WTC11 (cell line): Measurements from ENCODE around the gene SLC23A1.

ENCODE experiments used
- ATF2 ChIP-seq: sonication (generic); formaldehyde crosslinking; IDR thresholded peaks from 2 replicates; pipeline ENCODE4 v1.8.1; 2022; ENCODE audit warnings: low read depth, missing genetic modification reagents, borderline replicate concordance
- CREB1 ChIP-seq: sonication (generic); formaldehyde crosslinking; IDR thresholded peaks from 2 replicates; pipeline ENCODE4 v1.8.0; 2023; ENCODE audit warnings: mild to moderate bottlenecking, missing genetic modification reagents
- CTCF ChIP-seq: fragments of 200-600 bp; IDR thresholded peaks from 2 replicates; pipeline ENCODE4 v1.8.0; 2022; ENCODE audit warnings: antibody characterized with exemption
- E2F4 ChIP-seq: sonication (generic); formaldehyde crosslinking; IDR thresholded peaks from 2 replicates; pipeline ENCODE4 v1.8.1; 2022; ENCODE audit warnings: low read depth, mild to moderate bottlenecking, moderate library complexity, missing genetic modification reagents, borderline replicate concordance
- ETV6 ChIP-seq: sonication (generic); formaldehyde crosslinking; IDR thresholded peaks from 2 replicates; pipeline ENCODE4 v1.8.1; 2022; ENCODE audit warnings: mild to moderate bottlenecking, missing genetic modification reagents
- IRF2 ChIP-seq: sonication (generic); formaldehyde crosslinking; IDR thresholded peaks from 2 replicates; pipeline ENCODE4 v1.8.0; 2022; ENCODE audit warnings: low read depth, missing genetic modification reagents, borderline replicate concordance
- JUN ChIP-seq: sonication (generic); formaldehyde crosslinking; IDR thresholded peaks from 2 replicates; pipeline ENCODE4 v1.8.0; 2023; ENCODE audit warnings: mild to moderate bottlenecking, missing genetic modification reagents
- MAX ChIP-seq: sonication (generic); formaldehyde crosslinking; IDR thresholded peaks from 2 replicates; pipeline ENCODE4 v1.8.0; 2022; ENCODE audit warnings: mild to moderate bottlenecking, missing genetic modification reagents
- MLX ChIP-seq: sonication (generic); formaldehyde crosslinking; IDR thresholded peaks from 2 replicates; pipeline ENCODE4 v1.8.1; 2023; ENCODE audit warnings: mild to moderate bottlenecking, missing genetic modification reagents, moderate library complexity
- NFE2L1 ChIP-seq: sonication (generic); formaldehyde crosslinking; IDR thresholded peaks from 2 replicates; pipeline ENCODE4 v1.8.1; 2023; ENCODE audit warnings: missing genetic modification reagents
- NR3C1 ChIP-seq: sonication (generic); formaldehyde crosslinking; conservative IDR thresholded peaks from 2 replicates; pipeline ENCODE4 v1.8.1; 2023; ENCODE audit warnings: low read depth, mild to moderate bottlenecking, missing genetic modification reagents
- RELA ChIP-seq: sonication (generic); formaldehyde crosslinking; IDR thresholded peaks from 2 replicates; pipeline ENCODE4 v1.8.1; 2022; ENCODE audit warnings: missing genetic modification reagents, mild to moderate bottlenecking, borderline replicate concordance
- SMAD3 ChIP-seq: sonication (generic); formaldehyde crosslinking; IDR thresholded peaks from 2 replicates; pipeline ENCODE4 v1.8.0; 2022; ENCODE audit warnings: missing genetic modification reagents, mild to moderate bottlenecking, borderline replicate concordance
- ZNF671 ChIP-seq: fragments of 250-450 bp; sonication (Bioruptor Pico); IDR thresholded peaks from 2 replicates; pipeline ENCODE4 v1.8.0; 2021; ENCODE audit warnings: mild to moderate bottlenecking

- TF ChIP-seq MLX (CRISPR knock-in tag) (no peak), RELA (CRISPR knock-in tag) (no peak), CTCF (no peak), JUN (CRISPR knock-in tag) (no peak), E2F4 (CRISPR knock-in tag) (no peak), MAX (CRISPR knock-in tag) (no peak; the same call in 1 of the 2 replicates), ATF2 (no peak), SMAD3 (CRISPR knock-in tag) (no peak), NFE2L1 (no peak), NR3C1 (no peak), CREB1 (CRISPR knock-in tag) (no peak), IRF2 (CRISPR knock-in tag) (no peak), ZNF671 (CRISPR knock-in tag) (no peak), ETV6 (CRISPR knock-in tag) (no peak; the same call in 1 of the 2 replicates)
These were observed 40.7 kb downstream of the SLC23A1 start for GRCh38 chr5:139342423-139342723.
